ENCODE results near the gene PHLDB3. TPM values are rescaled to one million over a fixed set of nuclear protein-coding genes. Genes with fewer than 3 reads are reported as not detected.

Gene PHLDB3
- total and polyA plus RNA-seq, 4 donors, result 5.8 to 23.4 (median 7.9) TPM

DNA sequence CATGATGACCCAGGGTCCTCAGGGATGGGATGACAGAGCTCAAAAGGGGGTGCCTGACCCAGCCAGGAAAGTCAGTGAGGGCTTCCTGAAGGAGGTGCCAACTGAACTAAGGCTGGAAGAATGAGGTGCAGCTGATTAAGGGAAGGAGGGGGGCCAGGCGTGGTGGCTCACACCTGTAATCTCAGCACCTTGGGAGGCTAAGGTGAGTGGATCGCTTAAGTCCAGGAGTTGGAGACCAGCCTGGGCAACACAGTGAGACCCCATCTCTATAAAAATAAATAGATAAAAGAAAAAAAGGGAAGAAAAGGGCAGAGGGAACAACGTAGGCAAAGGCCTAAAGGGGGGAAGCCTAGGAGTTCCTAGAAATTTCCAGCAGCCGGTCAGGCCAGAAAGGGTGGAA lies 30.1 kb downstream of the PHLDB3 start:
- Histone ChIP-seq H3K27ac (ENCODE audit: low read depth in 1 of 2, low read length in 1 of 2) (no peak overlapping the region), H3K9ac (ENCODE audit: insufficient read depth in 1 of 2, low read length in 2 of 2) (no peak overlapping the region), H3K4me3 (no peak overlapping the region), H3K9me3 (ENCODE audit: control insufficient read depth in 4 of 4, insufficient read depth in 3 of 4, low read length in 3 of 4) (no peaks in the 10 kb centered on the region), H3K27me3 (ENCODE audit: control insufficient read depth in 3 of 3, insufficient read depth in 3 of 3, low read length in 2 of 3) (no peaks in the 10 kb centered on the region), H3K4me1 (ENCODE audit: control insufficient read depth in 5 of 5, insufficient read depth in 5 of 5, low read length in 5 of 5) (peaks cover 0 to 6% (median 0%) of the 10 kb centered on the region in 5 donors), H3K36me3 (ENCODE audit: control insufficient read depth in 4 of 4, insufficient read depth in 4 of 4, low read length in 4 of 4) (peaks cover 0 to 4% (median 0%) of the 10 kb centered on the region in 4 donors)
- no peak for DNase-seq
- ATAC-seq (ENCODE audit: insufficient read depth, low FRiP score), result no peak
- WGBS, 2 donors, result 75 to 77% methylated on average over 4 of the region's 4 CpGs
- TF ChIP-seq, protein P1, sequence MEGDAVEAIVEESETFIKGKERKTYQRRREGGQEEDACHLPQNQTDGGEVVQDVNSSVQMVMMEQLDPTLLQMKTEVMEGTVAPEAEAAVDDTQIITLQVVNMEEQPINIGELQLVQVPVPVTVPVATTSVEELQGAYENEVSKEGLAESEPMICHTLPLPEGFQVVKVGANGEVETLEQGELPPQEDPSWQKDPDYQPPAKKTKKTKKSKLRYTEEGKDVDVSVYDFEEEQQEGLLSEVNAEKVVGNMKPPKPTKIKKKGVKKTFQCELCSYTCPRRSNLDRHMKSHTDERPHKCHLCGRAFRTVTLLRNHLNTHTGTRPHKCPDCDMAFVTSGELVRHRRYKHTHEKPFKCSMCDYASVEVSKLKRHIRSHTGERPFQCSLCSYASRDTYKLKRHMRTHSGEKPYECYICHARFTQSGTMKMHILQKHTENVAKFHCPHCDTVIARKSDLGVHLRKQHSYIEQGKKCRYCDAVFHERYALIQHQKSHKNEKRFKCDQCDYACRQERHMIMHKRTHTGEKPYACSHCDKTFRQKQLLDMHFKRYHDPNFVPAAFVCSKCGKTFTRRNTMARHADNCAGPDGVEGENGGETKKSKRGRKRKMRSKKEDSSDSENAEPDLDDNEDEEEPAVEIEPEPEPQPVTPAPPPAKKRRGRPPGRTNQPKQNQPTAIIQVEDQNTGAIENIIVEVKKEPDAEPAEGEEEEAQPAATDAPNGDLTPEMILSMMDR (IDR thresholded peaks at IDR 0.05; ENCODE audit: control extremely low read depth, extremely low read depth), result no peak

DNA sequence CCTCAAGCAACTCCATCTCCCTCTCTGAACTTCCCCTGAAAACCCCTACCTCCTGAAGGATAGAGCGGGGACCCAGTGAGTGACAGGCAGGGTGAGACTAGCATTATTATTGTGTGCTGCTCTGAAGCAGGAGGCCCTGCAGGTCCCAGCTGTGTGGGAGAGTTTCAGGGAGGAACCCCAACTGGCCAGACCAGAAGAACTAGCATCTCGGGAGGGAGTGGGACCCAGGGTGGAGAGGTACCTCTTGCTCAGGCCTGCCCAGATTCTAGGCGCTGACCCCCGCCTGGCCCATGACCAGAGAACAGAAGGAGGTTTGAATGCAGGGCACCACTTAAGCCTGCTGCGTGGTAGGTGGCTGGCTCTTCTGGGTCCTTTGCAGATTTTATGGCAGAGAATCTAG lies 33.5 kb downstream of the PHLDB3 start:
- WGBS, 2 donors, result 82 to 86% methylated on average over 5 of the region's 5 CpGs
- Histone ChIP-seq H3K4me3 (no peak overlapping the region), H3K27ac (ENCODE audit: low read depth in 1 of 2, low read length in 1 of 2) (no peak overlapping the region), H3K4me1 (ENCODE audit: control insufficient read depth in 5 of 5, insufficient read depth in 5 of 5, low read length in 5 of 5) (peaks cover 0 to 8% (median 0%) of the 10 kb centered on the region in 5 donors), H3K27me3 (ENCODE audit: control insufficient read depth in 3 of 3, insufficient read depth in 3 of 3, low read length in 2 of 3) (peaks cover 0 to 1% (median under 1%) of the 10 kb centered on the region in 3 donors), H3K9me3 (ENCODE audit: control insufficient read depth in 4 of 4, insufficient read depth in 3 of 4, low read length in 3 of 4) (no peaks in the 10 kb centered on the region), H3K36me3 (ENCODE audit: control insufficient read depth in 4 of 4, insufficient read depth in 4 of 4, low read length in 4 of 4) (peaks cover 0 to 4% (median 0%) of the 10 kb centered on the region in 4 donors), H3K9ac (ENCODE audit: insufficient read depth in 1 of 2, low read length in 2 of 2) (no peak overlapping the region)
- TF ChIP-seq, protein P1 (IDR thresholded peaks at IDR 0.05; ENCODE audit: control extremely low read depth, extremely low read depth), result no peak
- peak in 2 of 3 donors; percentile 18 to 27 for DNase-seq
- no peak for ATAC-seq (ENCODE audit: insufficient read depth, low FRiP score)

DNA sequence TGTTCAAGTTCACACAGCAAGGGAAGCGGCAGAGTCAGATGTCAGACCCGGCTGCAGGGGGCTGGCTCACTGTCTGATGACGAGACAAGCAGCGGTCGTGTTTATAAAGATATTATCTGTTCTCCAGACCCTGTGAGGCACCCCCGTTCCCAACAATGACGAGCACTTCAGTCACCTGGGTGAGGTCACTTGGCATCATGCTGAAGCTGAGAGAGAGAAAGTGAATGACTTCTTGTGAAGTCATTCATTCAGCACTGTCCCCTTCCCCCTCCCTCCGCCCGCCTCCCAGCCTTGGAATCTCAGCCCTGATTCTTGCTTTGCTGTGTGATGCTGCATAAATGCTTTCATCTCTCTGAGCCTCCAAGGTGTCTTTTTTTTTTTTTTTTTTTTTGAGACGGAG lies 34.3 kb downstream of the PHLDB3 start:
- TF ChIP-seq, protein P1 (IDR thresholded peaks at IDR 0.05; ENCODE audit: control extremely low read depth, extremely low read depth), result no peak
- ATAC-seq (ENCODE audit: insufficient read depth, low FRiP score), result no peak
- DNase-seq, result no peak
- no peak overlapping the region for H3K27ac ChIP-seq (ENCODE audit: low read depth in 1 of 2, low read length in 1 of 2)
- H3K27me3 ChIP-seq (ENCODE audit: control insufficient read depth in 3 of 3, insufficient read depth in 3 of 3, low read length in 2 of 3), result peaks cover 0 to 9% (median 7%) of the 10 kb centered on the region in 3 donors
- no peak overlapping the region for H3K4me3 ChIP-seq
- H3K36me3 ChIP-seq (ENCODE audit: control insufficient read depth in 4 of 4, insufficient read depth in 4 of 4, low read length in 4 of 4), result peaks cover 0 to 4% (median 0%) of the 10 kb centered on the region in 4 donors
- 59 to 67% methylated on average over 9 to 10 of the region's 10 CpGs for WGBS, 2 donors
- H3K9ac ChIP-seq (ENCODE audit: insufficient read depth in 1 of 2, low read length in 2 of 2), result no peak overlapping the region
- H3K9me3 ChIP-seq (ENCODE audit: control insufficient read depth in 4 of 4, insufficient read depth in 3 of 4, low read length in 3 of 4), result no peaks in the 10 kb centered on the region
- H3K4me1 ChIP-seq (ENCODE audit: control insufficient read depth in 5 of 5, insufficient read depth in 5 of 5, low read length in 5 of 5), result peaks cover 0 to 7% (median 0%) of the 10 kb centered on the region in 5 donors

DNA sequence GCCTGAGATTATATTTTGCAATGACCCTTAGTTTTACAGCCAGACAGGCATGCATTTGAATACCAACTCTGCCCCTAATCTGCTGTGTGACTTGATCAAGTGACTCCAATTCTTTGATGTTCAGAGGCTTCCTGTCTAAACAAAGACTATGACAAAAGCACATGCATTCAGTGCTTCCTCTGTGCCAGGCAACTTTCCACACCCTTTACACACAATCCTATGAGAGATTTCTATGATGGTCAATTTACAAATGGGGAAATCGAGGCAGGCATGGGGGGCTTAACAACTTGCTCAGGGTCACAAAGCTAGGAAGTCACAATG lies 35.4 kb downstream of the PHLDB3 start:
- Histone ChIP-seq H3K4me1 (ENCODE audit: control insufficient read depth in 5 of 5, insufficient read depth in 5 of 5, low read length in 5 of 5) (peaks cover 0 to 10% (median 0%) of the 10 kb centered on the region in 5 donors), H3K9ac (ENCODE audit: insufficient read depth in 1 of 2, low read length in 2 of 2) (no peak overlapping the region), H3K36me3 (ENCODE audit: control insufficient read depth in 4 of 4, insufficient read depth in 4 of 4, low read length in 4 of 4) (peaks cover 0 to under 1% (median 0%) of the 10 kb centered on the region in 4 donors), H3K27ac (ENCODE audit: low read depth in 1 of 2, low read length in 1 of 2) (peak overlapping the region in 1 of 2 donors; percentile 8), H3K4me3 (no peak overlapping the region), H3K9me3 (ENCODE audit: control insufficient read depth in 4 of 4, insufficient read depth in 3 of 4, low read length in 3 of 4) (no peaks in the 10 kb centered on the region), H3K27me3 (ENCODE audit: control insufficient read depth in 3 of 3, insufficient read depth in 3 of 3, low read length in 2 of 3) (peaks cover 0 to 13% (median 11%) of the 10 kb centered on the region in 3 donors)
- ATAC-seq (ENCODE audit: insufficient read depth, low FRiP score), result no peak
- TF ChIP-seq, protein P1 (IDR thresholded peaks at IDR 0.05; ENCODE audit: control extremely low read depth, extremely low read depth), result no peak
- DNase-seq, result no peak
- 63 to 81% methylated on average over 1 of the region's 1 CpG for WGBS, 2 donors
